ENCODE data around the gene HLA-B. TPM values are rescaled to one million over a fixed set of nuclear protein-coding genes. Genes with fewer than 3 reads are reported as not detected.

HLA-B gene
- total and polyA plus RNA-seq, 2 of the 8 experiments (the other 6 are each of a cell fraction or from before 2014, with no cell fraction given) = 154 to 233 TPM

GRCh38 chr6:31354158-31354863 lies 2.7 kb downstream of the HLA-B start:
- no peak overlapping the region for H3K23ac ChIP-seq (ENCODE audit: insufficient read length)
- no peak overlapping the region for H2BK12ac ChIP-seq (ENCODE audit: low read depth, low read length)
- H4K91ac ChIP-seq (replicated peaks; ENCODE audit: insufficient read length, low read length) = no peak overlapping the region
- H2AK5ac ChIP-seq (ENCODE audit: low read depth, low read length) = no peak overlapping the region
- WGBS, 2 experiments (ENCODE audit: extremely low coverage in 1 of 2, insufficient coverage in 1 of 2, insufficient read length in 1 of 2, insufficient replicate concordance in 2 of 2, low coverage in 1 of 2, low lambda C conversion rate in 2 of 2, missing lambda C conversion rate in 1 of 2) = 88% methylated on average over 8 of the region's 11 CpGs; no CpG with 5 or more reads in 1 of the 2 experiments
- H3K79me1 ChIP-seq (ENCODE audit: low read depth, low read length) = no peaks in the 10 kb centered on the region
- no peak overlapping the region for H4K5ac ChIP-seq (ENCODE audit: insufficient read length, low read depth, low read length)
- no peaks in the 10 kb centered on the region for H3K79me2 ChIP-seq (ENCODE audit: control insufficient read depth in 1 of 2, insufficient read depth in 2 of 2, low read length in 2 of 2)
- no peak overlapping the region for H2BK20ac ChIP-seq (ENCODE audit: low read length)
- no peak overlapping the region for H3K27ac ChIP-seq (ENCODE audit: low read depth, low read length)
- no peak overlapping the region for H3K4ac ChIP-seq (replicated peaks; ENCODE audit: insufficient read length, low read depth, low read length)
- no peak overlapping the region for H2AFZ ChIP-seq (ENCODE audit: low read length)
- no peak overlapping the region; a peak in 1 of 4 replicates for H3K4me2 ChIP-seq (ENCODE audit: insufficient read depth in 1 of 2, low read depth in 2 of 2, low read length in 2 of 2)
- DNase-seq (ENCODE audit: low read depth in 1 of 2, low spot score in 2 of 2) (no peak), FAIRE-seq (no peak)
- H2BK5ac ChIP-seq (ENCODE audit: low read depth, low read length) = no peak overlapping the region
- ChIA-PET CTCF (ENCODE audit: partially characterized antibody) (interaction anchor here (1.2 to 1.7 kb wide), 2 partner anchors 9 to 16 kb away, joined by 3 read pairs; no protein-coding TSS in a partner anchor), POLR2A (ENCODE audit: partially characterized antibody) (no interaction called here)
- no peak overlapping the region for H2BK15ac ChIP-seq (ENCODE audit: low read length)
- H3K23me2 ChIP-seq (ENCODE audit: low read depth, low read length) = peaks cover 4% of the 10 kb centered on the region; the same call in 1 of the 2 replicates
- no peak overlapping the region for H2BK120ac ChIP-seq (replicated peaks; ENCODE audit: low read depth, low read length)
- no peak overlapping the region for H3K56ac ChIP-seq (replicated peaks; ENCODE audit: insufficient read length, low read depth, low read length)
- H3K14ac ChIP-seq (ENCODE audit: insufficient read length) = no peak overlapping the region
- H4K8ac ChIP-seq (ENCODE audit: extremely low read depth, insufficient read depth, low read length) = no peak overlapping the region
- no peaks in the 10 kb centered on the region for H3K4me1 ChIP-seq (replicated peaks in 1 of 4; ENCODE audit: control insufficient read depth in 3 of 4, insufficient read depth in 4 of 4, low read length in 3 of 4)
- H3K4me3 ChIP-seq (ENCODE audit: extremely low read depth in 1 of 4, insufficient read depth in 2 of 4, low read depth in 3 of 4, low read length in 4 of 4) = no peak overlapping the region
- peaks cover 3 to 25% (median 15%) of the 10 kb centered on the region in 4 experiments for H3K27me3 ChIP-seq (replicated peaks in 1 of 4; ENCODE audit: control insufficient read depth in 3 of 4, extremely low read depth in 1 of 4, insufficient read depth in 3 of 4, low read length in 3 of 4)
- no peaks in the 10 kb centered on the region for H3K9me3 ChIP-seq (ENCODE audit: insufficient read depth in 2 of 2, low read depth in 1 of 2, low read length in 1 of 2)
- H3K36me3 ChIP-seq (ENCODE audit: control insufficient read depth in 2 of 4, insufficient read depth in 4 of 4, low read length in 3 of 4) = peaks cover 0 to 10% (median 0%) of the 10 kb centered on the region in 4 experiments; a peak in 3 of 8 replicates
- peaks cover 0 to 2% of the 10 kb centered on the region in 2 experiments for H4K20me1 ChIP-seq (replicated peaks in 1 of 2; ENCODE audit: control insufficient read depth in 1 of 2, insufficient read depth in 2 of 2, low read length in 2 of 2)
- H3K18ac ChIP-seq (ENCODE audit: extremely low read depth, low read length) = no peak overlapping the region
- no peak overlapping the region for H3K9ac ChIP-seq (replicated peaks in 1 of 4; ENCODE audit: extremely low read depth in 1 of 4, low read depth in 3 of 4, low read length in 3 of 4)
- TF ChIP-seq HDAC6 (IDR thresholded peaks at IDR 0.05; ENCODE audit: low read depth, low read length) = no peak
- TF ChIP-seq SAP30 (IDR thresholded peaks at IDR 0.05; ENCODE audit: insufficient read depth, insufficient replicate concordance, low read length) = no peak
- no peak for TF ChIP-seq BACH1 (IDR thresholded peaks at IDR 0.05; ENCODE audit: low read length)
- no peak for TF ChIP-seq CTBP2 (IDR thresholded peaks at IDR 0.05; ENCODE audit: borderline replicate concordance, insufficient read depth, insufficient read length, low read length)
- no peak for TF ChIP-seq SRF (IDR thresholded peaks at IDR 0.05; ENCODE audit: low read depth, low read length)
- TF ChIP-seq KDM4A (IDR thresholded peaks at IDR 0.05; ENCODE audit: low read depth, low read length, severe bottlenecking) = no peak
- no peak for TF ChIP-seq ATF3 (IDR thresholded peaks at IDR 0.05; ENCODE audit: insufficient read depth, low read depth, low read length)
- TF ChIP-seq POLR2A (IDR thresholded peaks at IDR 0.05; ENCODE audit: control extremely low read depth in 1 of 2, low read depth in 2 of 2, low read length in 2 of 2) = no peak
- no peak for TF ChIP-seq KDM1A (IDR thresholded peaks at IDR 0.05; ENCODE audit: borderline replicate concordance, low read length)
- TF ChIP-seq TEAD4 (IDR thresholded peaks at IDR 0.05; ENCODE audit: low read depth, low read length) = no peak
- TF ChIP-seq GABPA (IDR thresholded peaks at IDR 0.05; ENCODE audit: borderline replicate concordance, insufficient read depth, low read length) = no peak
- TF ChIP-seq PHF8 (conservative IDR thresholded peaks at IDR 0.05; ENCODE audit: low read depth, low read length) = no peak
